WTC11 (cell line): Measurements from ENCODE around the gene GAK. TPM values are rescaled to one million over a fixed set of nuclear protein-coding genes. Genes with fewer than 3 reads are reported as not detected.

Source experiments
- ATAC-seq: fragments of 200-7000 bp; cut with Tn5 transposase; 2 replicates; pipeline ENCODE4 v1.10.0; 2021; ENCODE audit warnings: mild to moderate bottlenecking, moderate library complexity
- CTCF ChIA-PET: fragments of 300-600 bp; sonication (Branson Sonifier 250); formaldehyde crosslinking; loops from one replicate; lab custom pipeline; 2021; ENCODE audit warnings: antibody characterized with exemption; lab: Charles Lee
- POLR2A ChIA-PET: fragments of 350-600 bp; sonication (Branson Sonifier 250); formaldehyde crosslinking; loops from one replicate; lab custom pipeline; 2021; ENCODE audit warnings: antibody characterized with exemption; lab: Charles Lee
- DNase-seq: peaks from one replicate; pipeline ENCODE4 v3.0.0; 2021; ENCODE audit warnings: low spot score
- H3K27ac Mint-ChIP-seq: 2 replicates; pipeline ENCODE4 v1.8.0; 2021; ENCODE audit warnings: mixed read lengths
- H3K27me3 Mint-ChIP-seq: 2 replicates; pipeline ENCODE4 v1.8.0; 2021; ENCODE audit warnings: low read depth, mild to moderate bottlenecking, moderate library complexity, mixed read lengths
- H3K36me3 Mint-ChIP-seq: 2 replicates; pipeline ENCODE4 v1.8.0; 2021; ENCODE audit warnings: mixed read lengths
- H3K4me1 Mint-ChIP-seq: 2 replicates; pipeline ENCODE4 v1.8.0; 2022; ENCODE audit warnings: mixed read lengths
- H3K4me3 Mint-ChIP-seq: 2 replicates; pipeline ENCODE4 v1.8.0; 2021; ENCODE audit warnings: mild to moderate bottlenecking, moderate library complexity, mixed read lengths
- H3K9me3 Mint-ChIP-seq: 2 replicates; pipeline ENCODE4 v1.8.0; 2021; ENCODE audit warnings: mixed read lengths
- ATF1 ChIP-seq: sonication (generic); formaldehyde crosslinking; IDR thresholded peaks from 2 replicates; pipeline ENCODE4 v1.8.1; 2023; ENCODE audit warnings: mild to moderate bottlenecking, moderate library complexity, missing genetic modification reagents
- ATF3 ChIP-seq: sonication (generic); formaldehyde crosslinking; conservative IDR thresholded peaks from 2 replicates; pipeline ENCODE4 v1.8.1; 2022; ENCODE audit warnings: mild to moderate bottlenecking, missing genetic modification reagents
- E2F4 ChIP-seq: sonication (generic); formaldehyde crosslinking; IDR thresholded peaks from 2 replicates; pipeline ENCODE4 v1.8.1; 2022; ENCODE audit warnings: low read depth, mild to moderate bottlenecking, moderate library complexity, missing genetic modification reagents, borderline replicate concordance
- GRHL2 ChIP-seq: fragments of 250-450 bp; sonication (Bioruptor Pico); IDR thresholded peaks from 2 replicates; pipeline ENCODE4 v1.8.0; 2022; ENCODE audit warnings: mild to moderate bottlenecking, moderate library complexity; ENCODE audit not compliant: insufficient replicate concordance, severe bottlenecking
- IRF1 ChIP-seq: sonication (generic); formaldehyde crosslinking; IDR thresholded peaks from 2 replicates; pipeline ENCODE4 v1.8.0; 2023; ENCODE audit warnings: missing genetic modification reagents
- MXD4 ChIP-seq: fragments of 250-450 bp; sonication (Bioruptor Pico); IDR thresholded peaks from 2 replicates; pipeline ENCODE4 v1.8.0; 2021; ENCODE audit warnings: mild to moderate bottlenecking, moderate library complexity, borderline replicate concordance
- MYBL2 ChIP-seq: sonication (generic); formaldehyde crosslinking; IDR thresholded peaks from 2 replicates; pipeline ENCODE4 v1.8.1; 2023; ENCODE audit warnings: mild to moderate bottlenecking, moderate library complexity, missing genetic modification reagents
- NR3C1 ChIP-seq: sonication (generic); formaldehyde crosslinking; conservative IDR thresholded peaks from 2 replicates; pipeline ENCODE4 v1.8.1; 2023; ENCODE audit warnings: low read depth, mild to moderate bottlenecking, missing genetic modification reagents
- SMAD3 ChIP-seq: sonication (generic); formaldehyde crosslinking; IDR thresholded peaks from 2 replicates; pipeline ENCODE4 v1.8.0; 2022; ENCODE audit warnings: missing genetic modification reagents, mild to moderate bottlenecking, borderline replicate concordance
- total RNA-seq: library from RNA; stranded (reverse); gene quantifications from 3 replicates; pipeline ENCODE4 v1.2.3, GENCODE V29; 2021
- TF ChIP-seq, protein P1 (sequence below): sonication (generic); formaldehyde crosslinking; IDR thresholded peaks from 2 replicates; pipeline ENCODE4 v1.8.0; 2022; ENCODE audit warnings: mild to moderate bottlenecking, missing genetic modification reagents
- TF ChIP-seq, protein P2 (sequence below): sonication (generic); formaldehyde crosslinking; IDR thresholded peaks from 2 replicates; pipeline ENCODE4 v1.8.1; 2023; ENCODE audit warnings: mild to moderate bottlenecking, missing genetic modification reagents, borderline replicate concordance
- TF ChIP-seq, protein P3 (sequence below): sonication (generic); formaldehyde crosslinking; IDR thresholded peaks from 2 replicates; pipeline ENCODE4 v1.8.0; 2022; ENCODE audit warnings: mild to moderate bottlenecking, missing genetic modification reagents
- TF ChIP-seq, protein P4 (sequence below): sonication (generic); formaldehyde crosslinking; IDR thresholded peaks from 2 replicates; pipeline ENCODE4 v1.8.1; 2023; ENCODE audit warnings: mild to moderate bottlenecking, missing genetic modification reagents
- TF ChIP-seq, protein P5 (sequence below): sonication (generic); formaldehyde crosslinking; IDR thresholded peaks from 2 replicates; pipeline ENCODE4 v1.8.0; 2022; ENCODE audit warnings: mild to moderate bottlenecking, missing genetic modification reagents

The GAK gene
- total RNA-seq, 1 experiment from 2014 or later, result 121 TPM

DNA sequence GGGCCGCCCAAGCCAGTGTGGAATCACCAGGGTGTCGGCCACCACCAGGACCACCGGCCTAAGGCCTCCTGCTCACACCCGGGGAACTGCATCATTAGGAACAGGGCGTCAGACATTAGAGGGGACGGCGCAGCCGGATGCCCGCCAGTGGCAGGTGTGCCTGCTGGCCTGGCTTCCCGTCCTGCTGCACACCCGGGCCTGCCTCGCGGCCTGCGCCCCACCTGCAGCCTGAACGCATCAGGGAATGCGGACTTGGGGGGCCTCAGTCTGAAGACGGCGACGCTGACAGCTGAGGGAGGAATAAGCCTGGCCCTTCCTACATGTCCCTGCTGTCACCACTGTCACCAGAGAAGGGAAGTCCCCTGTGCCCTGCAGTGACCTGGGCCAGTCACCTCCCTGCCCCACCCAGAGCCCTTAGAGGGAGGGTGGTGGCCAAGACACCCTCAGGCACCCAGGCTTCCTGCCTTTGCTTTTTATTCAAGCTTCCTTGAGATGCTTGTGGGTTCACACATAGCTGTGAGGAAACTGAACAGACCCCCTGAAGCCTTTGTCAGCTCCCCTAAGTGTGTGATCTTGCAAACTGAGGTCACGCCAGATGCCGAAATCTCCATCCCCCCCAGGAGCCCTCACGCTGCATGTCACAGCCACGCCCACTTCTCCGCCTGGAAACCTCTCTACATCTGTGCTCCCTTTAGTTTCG, 38.1 kb upstream of the GAK start (continued):
- TF ChIP-seq IRF1 (no peak), ATF3 (CRISPR knock-in tag) (no peak), MXD4 (no peak), MYBL2 (no peak), GRHL2 (no peak), SMAD3 (no peak), E2F4 (CRISPR knock-in tag) (no peak), NR3C1 (CRISPR knock-in tag) (no peak)
- TF ChIP-seq, protein P1, sequence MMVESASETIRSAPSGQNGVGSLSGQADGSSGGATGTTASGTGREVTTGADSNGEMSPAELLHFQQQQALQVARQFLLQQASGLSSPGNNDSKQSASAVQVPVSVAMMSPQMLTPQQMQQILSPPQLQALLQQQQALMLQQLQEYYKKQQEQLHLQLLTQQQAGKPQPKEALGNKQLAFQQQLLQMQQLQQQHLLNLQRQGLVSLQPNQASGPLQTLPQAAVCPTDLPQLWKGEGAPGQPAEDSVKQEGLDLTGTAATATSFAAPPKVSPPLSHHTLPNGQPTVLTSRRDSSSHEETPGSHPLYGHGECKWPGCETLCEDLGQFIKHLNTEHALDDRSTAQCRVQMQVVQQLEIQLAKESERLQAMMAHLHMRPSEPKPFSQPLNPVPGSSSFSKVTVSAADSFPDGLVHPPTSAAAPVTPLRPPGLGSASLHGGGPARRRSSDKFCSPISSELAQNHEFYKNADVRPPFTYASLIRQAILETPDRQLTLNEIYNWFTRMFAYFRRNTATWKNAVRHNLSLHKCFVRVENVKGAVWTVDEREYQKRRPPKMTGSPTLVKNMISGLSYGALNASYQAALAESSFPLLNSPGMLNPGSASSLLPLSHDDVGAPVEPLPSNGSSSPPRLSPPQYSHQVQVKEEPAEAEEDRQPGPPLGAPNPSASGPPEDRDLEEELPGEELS (CRISPR knock-in tag), result no peak
- TF ChIP-seq, protein P2, sequence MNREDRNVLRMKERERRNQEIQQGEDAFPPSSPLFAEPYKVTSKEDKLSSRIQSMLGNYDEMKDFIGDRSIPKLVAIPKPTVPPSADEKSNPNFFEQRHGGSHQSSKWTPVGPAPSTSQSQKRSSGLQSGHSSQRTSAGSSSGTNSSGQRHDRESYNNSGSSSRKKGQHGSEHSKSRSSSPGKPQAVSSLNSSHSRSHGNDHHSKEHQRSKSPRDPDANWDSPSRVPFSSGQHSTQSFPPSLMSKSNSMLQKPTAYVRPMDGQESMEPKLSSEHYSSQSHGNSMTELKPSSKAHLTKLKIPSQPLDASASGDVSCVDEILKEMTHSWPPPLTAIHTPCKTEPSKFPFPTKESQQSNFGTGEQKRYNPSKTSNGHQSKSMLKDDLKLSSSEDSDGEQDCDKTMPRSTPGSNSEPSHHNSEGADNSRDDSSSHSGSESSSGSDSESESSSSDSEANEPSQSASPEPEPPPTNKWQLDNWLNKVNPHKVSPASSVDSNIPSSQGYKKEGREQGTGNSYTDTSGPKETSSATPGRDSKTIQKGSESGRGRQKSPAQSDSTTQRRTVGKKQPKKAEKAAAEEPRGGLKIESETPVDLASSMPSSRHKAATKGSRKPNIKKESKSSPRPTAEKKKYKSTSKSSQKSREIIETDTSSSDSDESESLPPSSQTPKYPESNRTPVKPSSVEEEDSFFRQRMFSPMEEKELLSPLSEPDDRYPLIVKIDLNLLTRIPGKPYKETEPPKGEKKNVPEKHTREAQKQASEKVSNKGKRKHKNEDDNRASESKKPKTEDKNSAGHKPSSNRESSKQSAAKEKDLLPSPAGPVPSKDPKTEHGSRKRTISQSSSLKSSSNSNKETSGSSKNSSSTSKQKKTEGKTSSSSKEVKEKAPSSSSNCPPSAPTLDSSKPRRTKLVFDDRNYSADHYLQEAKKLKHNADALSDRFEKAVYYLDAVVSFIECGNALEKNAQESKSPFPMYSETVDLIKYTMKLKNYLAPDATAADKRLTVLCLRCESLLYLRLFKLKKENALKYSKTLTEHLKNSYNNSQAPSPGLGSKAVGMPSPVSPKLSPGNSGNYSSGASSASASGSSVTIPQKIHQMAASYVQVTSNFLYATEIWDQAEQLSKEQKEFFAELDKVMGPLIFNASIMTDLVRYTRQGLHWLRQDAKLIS (CRISPR knock-in tag), result no peak
- TF ChIP-seq, protein P3, sequence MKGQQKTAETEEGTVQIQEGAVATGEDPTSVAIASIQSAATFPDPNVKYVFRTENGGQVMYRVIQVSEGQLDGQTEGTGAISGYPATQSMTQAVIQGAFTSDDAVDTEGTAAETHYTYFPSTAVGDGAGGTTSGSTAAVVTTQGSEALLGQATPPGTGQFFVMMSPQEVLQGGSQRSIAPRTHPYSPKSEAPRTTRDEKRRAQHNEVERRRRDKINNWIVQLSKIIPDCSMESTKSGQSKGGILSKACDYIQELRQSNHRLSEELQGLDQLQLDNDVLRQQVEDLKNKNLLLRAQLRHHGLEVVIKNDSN, result no peak
- TF ChIP-seq, protein P4, sequence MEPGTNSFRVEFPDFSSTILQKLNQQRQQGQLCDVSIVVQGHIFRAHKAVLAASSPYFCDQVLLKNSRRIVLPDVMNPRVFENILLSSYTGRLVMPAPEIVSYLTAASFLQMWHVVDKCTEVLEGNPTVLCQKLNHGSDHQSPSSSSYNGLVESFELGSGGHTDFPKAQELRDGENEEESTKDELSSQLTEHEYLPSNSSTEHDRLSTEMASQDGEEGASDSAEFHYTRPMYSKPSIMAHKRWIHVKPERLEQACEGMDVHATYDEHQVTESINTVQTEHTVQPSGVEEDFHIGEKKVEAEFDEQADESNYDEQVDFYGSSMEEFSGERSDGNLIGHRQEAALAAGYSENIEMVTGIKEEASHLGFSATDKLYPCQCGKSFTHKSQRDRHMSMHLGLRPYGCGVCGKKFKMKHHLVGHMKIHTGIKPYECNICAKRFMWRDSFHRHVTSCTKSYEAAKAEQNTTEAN (CRISPR knock-in tag), result no peak

- no peak for DNase-seq
- no peak overlapping the region for H3K27ac Mint-ChIP-seq
- H3K4me1 Mint-ChIP-seq, result no peaks in the 10 kb centered on the region
- no peaks in the 10 kb centered on the region for H3K9me3 Mint-ChIP-seq
- POLR2A ChIA-PET, result no interaction called here
- no peak for ATAC-seq
- 0 out of 2 replicates have a peak, but pooled peaks have one; percentile 17 for TF ChIP-seq ATF1 (CRISPR knock-in tag)
- TF ChIP-seq, protein P5, sequence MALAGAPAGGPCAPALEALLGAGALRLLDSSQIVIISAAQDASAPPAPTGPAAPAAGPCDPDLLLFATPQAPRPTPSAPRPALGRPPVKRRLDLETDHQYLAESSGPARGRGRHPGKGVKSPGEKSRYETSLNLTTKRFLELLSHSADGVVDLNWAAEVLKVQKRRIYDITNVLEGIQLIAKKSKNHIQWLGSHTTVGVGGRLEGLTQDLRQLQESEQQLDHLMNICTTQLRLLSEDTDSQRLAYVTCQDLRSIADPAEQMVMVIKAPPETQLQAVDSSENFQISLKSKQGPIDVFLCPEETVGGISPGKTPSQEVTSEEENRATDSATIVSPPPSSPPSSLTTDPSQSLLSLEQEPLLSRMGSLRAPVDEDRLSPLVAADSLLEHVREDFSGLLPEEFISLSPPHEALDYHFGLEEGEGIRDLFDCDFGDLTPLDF, result no peak
- TF ChIP-seq, all 79 proteins: peak for 1
- H3K4me3 Mint-ChIP-seq, result no peak overlapping the region
- CTCF ChIA-PET, result interaction anchor here (1.4 kb wide), 1 partner anchor 18 kb away, joined by 3 read pairs; the partner anchor contains the start of gene IDUA
- H3K27me3 Mint-ChIP-seq, result peaks cover 21% of the 10 kb centered on the region
- no peaks in the 10 kb centered on the region for H3K36me3 Mint-ChIP-seq
Measured at GRCh38 chr4:968621-969394, 36.7 kb upstream of the GAK start.
